HAP-1 (cell line): ENCODE results near the gene XIRP1.

Experiments
- DNase-seq, 2 experiments: peaks; one replicate each; pipeline ENCODE4 v3.0.0-alpha.2; 2016 to 2020; ENCODE audit warnings: low spot score in 2 of 2
- H3K27me3 ChIP-seq: fragments of 250-450 bp; sonication (Bioruptor Pico); 2 replicates; pipeline ENCODE4 v1.5.1; 2020; ENCODE audit warnings: low read depth, mild to moderate bottlenecking, moderate library complexity
- H3K36me3 ChIP-seq: fragments of 250-450 bp; sonication (Bioruptor Pico); replicated peaks from 2 replicates; pipeline ENCODE4 v1.5.1; 2020; ENCODE audit warnings: mild to moderate bottlenecking
- H3K4me1 ChIP-seq: fragments of 250-450 bp; sonication (Bioruptor Pico); 2 replicates; pipeline ENCODE4 v1.5.1; 2020; ENCODE audit warnings: mild to moderate bottlenecking
- H3K4me3 ChIP-seq: fragments of 250-450 bp; sonication (Bioruptor Pico); 2 replicates; pipeline ENCODE4 v1.5.1; 2020; ENCODE audit warnings: mild to moderate bottlenecking, moderate library complexity
- H3K9me3 ChIP-seq: fragments of 250-450 bp; sonication (Bioruptor Pico); 2 replicates; pipeline ENCODE4 v1.5.1; 2020; ENCODE audit warnings: mild to moderate bottlenecking, moderate library complexity
- in situ Hi-C: fragments of 300-500 bp; cut with MboI; formaldehyde crosslinking; loops from 3 replicates; pipeline ENCODE4 v1.14.3; 2020; ENCODE audit warnings: low sequenced_read_pairs, inconsistent platforms, mixed read lengths

Gene XIRP1

DNA sequence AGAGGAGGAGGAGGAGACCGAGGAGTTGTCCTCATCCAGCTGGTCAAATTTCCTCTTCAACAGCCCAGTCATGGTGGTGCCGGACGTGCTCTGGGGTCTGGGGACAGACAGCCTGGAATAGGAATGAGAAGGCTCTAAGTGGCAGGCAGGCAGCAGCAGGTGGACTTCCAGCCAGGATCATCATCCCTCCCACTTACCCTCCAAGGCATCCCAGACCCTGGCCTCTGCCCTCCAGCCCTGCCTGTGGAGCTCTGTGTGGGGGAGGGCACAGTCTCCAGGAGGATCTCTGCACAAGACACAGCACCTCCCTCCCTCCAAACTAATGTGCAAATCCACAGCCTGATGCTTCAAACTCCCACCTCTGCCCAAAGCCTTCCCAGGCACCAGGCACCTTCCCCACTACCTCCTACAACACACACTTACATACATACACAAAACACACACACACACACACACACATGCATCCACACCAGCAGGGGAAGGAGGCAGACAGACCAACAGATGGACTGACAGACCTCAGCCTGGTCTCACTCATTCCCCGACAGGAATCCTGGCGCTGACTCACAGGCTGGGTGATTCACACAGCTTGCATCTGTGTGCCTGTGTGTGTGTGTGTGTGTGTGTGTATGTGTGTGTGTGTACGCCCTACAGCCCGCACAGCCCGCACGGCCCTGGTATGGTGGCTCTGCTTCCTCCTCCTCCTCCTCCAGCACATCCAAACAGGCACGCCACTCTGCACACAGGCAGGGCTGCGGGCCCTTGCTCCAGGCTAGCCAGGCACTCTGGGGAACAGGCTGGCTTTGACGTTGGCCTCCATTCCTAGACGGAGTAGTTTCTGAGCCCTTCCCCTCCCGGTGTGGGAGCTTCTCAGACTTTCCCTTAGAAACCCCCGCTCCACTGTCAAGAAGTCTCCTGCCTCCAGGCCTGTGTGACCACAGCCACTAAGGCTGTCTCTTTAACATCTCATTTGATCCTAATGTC, 45.5 kb downstream of the XIRP1 start:
- peaks cover 16% of the 10 kb centered on the region for H3K4me1 ChIP-seq
- no peak overlapping the region for H3K4me3 ChIP-seq
- no peaks in the 10 kb centered on the region for H3K9me3 ChIP-seq
- DNase-seq = no peak
- in situ Hi-C loops = no loop called here
- peaks cover 15% of the 10 kb centered on the region for H3K36me3 ChIP-seq
- H3K27me3 ChIP-seq = no peaks in the 10 kb centered on the region

- in situ Hi-C loops = no loop called here
- Histone ChIP-seq H3K4me3 (no peak overlapping the region), H3K27me3 (no peaks in the 10 kb centered on the region), H3K36me3 (peaks cover 15% of the 10 kb centered on the region), H3K4me1 (peaks cover 8% of the 10 kb centered on the region), H3K9me3 (no peaks in the 10 kb centered on the region)
- no peak for DNase-seq
Measured at GRCh38 chr3:39146083-39146501, 46.3 kb downstream of the XIRP1 start.

- H3K4me1 ChIP-seq = no peaks in the 10 kb centered on the region; the same call in 1 of the 2 replicates
- in situ Hi-C loops = no loop called here
Measured at GRCh38 chr3:39144748-39145380, 47.5 kb downstream of the XIRP1 start.

GRCh38 chr3:39144095-39144747, 48.2 kb downstream of the XIRP1 start:
- DNase-seq = no peak
- in situ Hi-C loops = no loop called here
- Histone ChIP-seq H3K4me1 (no peaks in the 10 kb centered on the region; the same call in 1 of the 2 replicates), H3K27me3 (no peaks in the 10 kb centered on the region), H3K36me3 (peaks cover 15% of the 10 kb centered on the region), H3K4me3 (no peak overlapping the region), H3K9me3 (no peaks in the 10 kb centered on the region)

More at GRCh38 chr3:39144748-39145380, 47.5 kb downstream of the XIRP1 start:
- no peak for DNase-seq
- H3K4me3 ChIP-seq = no peak overlapping the region
- no peaks in the 10 kb centered on the region for H3K9me3 ChIP-seq
- peaks cover 15% of the 10 kb centered on the region for H3K36me3 ChIP-seq
- H3K27me3 ChIP-seq = no peaks in the 10 kb centered on the region

DNA sequence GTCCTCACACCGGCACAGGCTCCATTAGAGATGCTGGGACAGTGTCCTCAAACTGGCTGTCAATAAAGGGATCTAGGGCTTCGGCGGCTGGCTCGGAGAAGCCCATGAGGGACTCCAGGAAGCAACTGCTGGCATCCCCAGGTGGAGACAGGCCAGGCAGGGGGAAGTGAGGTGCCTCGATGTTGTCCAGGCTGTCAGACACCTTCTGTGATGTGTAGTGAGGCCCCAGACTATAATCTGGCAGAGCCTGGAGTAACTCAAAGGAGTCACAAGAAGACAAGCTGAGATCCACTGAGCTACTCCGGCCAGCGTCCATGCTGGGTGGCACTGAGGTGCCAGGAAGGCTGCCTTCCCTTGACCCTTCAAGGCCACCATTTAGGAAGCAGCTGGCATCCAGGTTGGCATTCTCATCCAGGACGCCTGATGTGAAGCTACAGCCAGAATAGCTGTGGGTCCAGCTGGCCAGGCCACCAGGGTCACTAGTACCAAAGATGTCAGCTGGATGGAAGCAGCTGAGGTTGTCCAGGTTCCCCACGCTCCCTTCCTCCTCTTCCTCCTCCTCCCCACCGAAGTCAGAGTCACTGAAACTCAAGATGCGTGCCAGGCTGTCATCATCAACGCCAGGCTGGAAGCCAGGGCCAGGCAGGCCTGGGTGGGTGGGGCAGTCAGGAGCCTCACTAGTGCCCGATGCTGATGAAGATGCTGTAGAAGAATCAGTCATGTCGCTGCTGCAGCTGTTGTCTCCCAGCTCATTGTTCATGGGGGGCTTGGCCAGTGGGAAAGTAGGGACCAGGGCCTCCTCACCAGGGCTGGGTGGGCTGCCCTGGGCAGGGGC, 49.1 kb downstream of the XIRP1 start:
- Histone ChIP-seq H3K36me3 (peaks cover 15% of the 10 kb centered on the region), H3K4me1 (no peaks in the 10 kb centered on the region; the same call in 1 of the 2 replicates), H3K4me3 (no peak overlapping the region), H3K9me3 (no peaks in the 10 kb centered on the region), H3K27me3 (no peaks in the 10 kb centered on the region)
- in situ Hi-C loops = no loop called here
- no peak for DNase-seq

DNA sequence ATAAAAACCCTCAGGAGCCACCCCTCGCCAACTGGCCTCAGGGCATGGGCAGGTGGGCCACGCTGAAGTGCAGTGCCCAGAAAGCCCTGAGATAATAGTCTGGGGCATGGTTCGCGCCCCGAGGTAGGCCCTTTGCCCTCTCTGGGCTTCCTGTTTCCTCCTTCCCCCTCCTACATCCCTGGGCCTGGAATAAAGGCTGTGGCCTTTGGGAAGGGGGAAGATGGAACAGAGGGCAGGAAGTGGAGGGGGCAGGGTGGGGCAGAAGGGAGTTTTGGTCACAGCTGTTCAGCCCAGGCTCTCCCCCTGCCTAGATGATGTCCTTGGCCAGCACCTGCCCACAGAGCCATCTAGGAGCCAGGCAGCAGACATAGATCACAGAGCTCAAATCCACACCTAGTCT, 50.3 kb downstream of the XIRP1 start:
- in situ Hi-C loops = no loop called here
- Histone ChIP-seq H3K4me1 (no peaks in the 10 kb centered on the region; the same call in 1 of the 2 replicates), H3K27me3 (no peaks in the 10 kb centered on the region), H3K9me3 (no peaks in the 10 kb centered on the region), H3K36me3 (peaks cover 15% of the 10 kb centered on the region), H3K4me3 (no peak overlapping the region)
- DNase-seq = no peak

DNA sequence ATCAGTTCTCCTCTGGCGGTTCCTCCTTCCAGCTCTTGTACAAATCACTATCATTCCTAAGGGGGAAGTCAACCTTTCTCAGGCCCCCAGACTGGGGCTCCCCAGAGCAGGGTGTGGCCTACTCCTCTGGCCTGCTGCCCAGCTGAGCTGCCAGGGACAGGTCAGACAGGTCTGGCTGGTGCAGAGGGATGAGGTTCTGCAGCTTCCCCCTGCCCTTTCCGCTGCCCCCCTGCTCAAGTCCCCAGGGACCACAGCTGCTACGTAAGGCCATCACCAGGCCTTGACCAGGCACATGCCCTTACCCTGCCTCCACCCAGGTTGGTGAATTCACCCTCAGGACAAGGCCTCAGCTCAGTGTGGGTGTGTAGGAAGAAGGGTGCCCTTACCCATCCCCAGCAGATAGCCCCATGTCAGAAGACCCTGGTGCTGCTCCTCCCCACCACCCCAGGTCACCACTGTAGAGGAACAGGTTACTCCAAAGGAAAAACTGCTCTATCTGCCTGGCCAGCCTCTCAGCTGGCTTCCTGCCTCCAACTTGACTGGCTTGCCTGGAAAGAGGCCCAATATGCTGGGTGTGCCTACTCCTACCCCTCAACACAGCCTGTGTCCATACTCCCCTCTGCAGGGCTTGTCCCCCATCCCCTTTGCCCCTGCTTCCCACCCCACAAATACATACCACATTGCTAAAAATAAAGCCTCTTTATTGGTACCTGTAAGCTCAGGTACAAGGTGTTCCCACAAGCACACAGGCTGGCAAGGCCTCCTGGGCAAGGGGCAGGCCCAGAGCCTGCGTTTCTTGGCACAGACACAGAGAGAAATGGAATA, 51.0 kb downstream of the XIRP1 start:
- in situ Hi-C loops = no loop called here
- Histone ChIP-seq H3K27me3 (no peaks in the 10 kb centered on the region), H3K4me3 (no peak overlapping the region), H3K9me3 (no peaks in the 10 kb centered on the region), H3K4me1 (no peaks in the 10 kb centered on the region), H3K36me3 (peaks cover 15% of the 10 kb centered on the region)
- no peak for DNase-seq

DNA sequence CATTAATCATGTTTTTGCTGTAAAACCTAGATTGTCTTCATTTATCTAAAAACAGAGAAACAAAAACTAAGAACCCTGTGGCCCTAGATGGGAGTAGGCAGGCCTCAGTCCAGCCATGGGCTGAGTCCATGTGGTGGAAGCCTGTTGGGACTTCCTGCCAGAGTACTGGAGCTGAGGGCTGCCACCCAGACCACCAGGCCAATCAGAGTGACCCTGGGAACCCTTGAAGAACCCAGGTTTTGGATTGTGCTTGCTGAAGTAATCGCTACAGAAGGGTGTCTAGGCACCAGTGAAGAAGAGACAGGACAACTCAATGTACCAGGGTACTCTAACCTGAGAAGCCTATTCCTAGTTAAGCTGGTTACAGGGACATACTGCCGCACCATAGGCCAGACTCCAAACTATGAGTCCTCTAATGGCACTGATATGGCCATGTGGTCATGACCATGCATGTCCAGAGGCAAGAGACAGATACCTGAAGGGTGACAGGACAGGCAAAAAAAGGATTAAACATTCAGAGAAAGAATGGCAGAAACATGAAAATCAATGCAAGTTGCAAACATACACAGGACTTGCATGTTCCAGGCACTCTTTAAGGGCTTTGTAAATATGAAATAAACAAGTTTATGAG, 51.9 kb downstream of the XIRP1 start:
- no peaks in the 10 kb centered on the region for H3K4me1 ChIP-seq
- in situ Hi-C loops = no loop called here
- peaks cover 9% of the 10 kb centered on the region for H3K36me3 ChIP-seq
- no peak for DNase-seq
- no peaks in the 10 kb centered on the region for H3K27me3 ChIP-seq
- H3K9me3 ChIP-seq = no peaks in the 10 kb centered on the region
- no peak overlapping the region for H3K4me3 ChIP-seq

DNA sequence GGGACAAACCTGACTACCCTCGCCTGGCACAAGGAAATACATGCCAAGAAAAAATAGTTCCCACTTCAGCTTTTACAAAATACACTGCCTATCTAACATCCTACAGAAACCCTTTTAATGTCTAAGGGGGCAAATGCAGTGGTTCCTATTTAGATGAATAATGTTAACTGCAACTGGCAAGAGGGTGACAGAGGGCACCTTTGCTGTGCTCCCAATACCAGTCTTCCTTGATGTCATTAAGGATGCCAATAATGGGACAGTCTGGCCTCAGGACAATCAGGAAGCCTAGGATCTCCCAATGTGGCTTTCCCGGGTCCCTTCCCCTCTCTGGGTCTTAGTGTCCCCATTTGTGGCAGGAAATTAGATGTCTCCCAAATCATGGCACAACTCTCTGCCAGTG, 53.0 kb downstream of the XIRP1 start:
- DNase-seq = no peak
- Histone ChIP-seq H3K27me3 (no peaks in the 10 kb centered on the region), H3K9me3 (no peaks in the 10 kb centered on the region), H3K4me3 (no peak overlapping the region), H3K36me3 (peaks cover 8% of the 10 kb centered on the region), H3K4me1 (no peaks in the 10 kb centered on the region)
- in situ Hi-C loops = no loop called here

GRCh38 chr3:39138804-39139415, 53.5 kb downstream of the XIRP1 start:
- no peak for DNase-seq
- Histone ChIP-seq H3K4me3 (no peak overlapping the region), H3K9me3 (no peaks in the 10 kb centered on the region), H3K36me3 (peaks cover 8% of the 10 kb centered on the region), H3K4me1 (no peaks in the 10 kb centered on the region), H3K27me3 (no peaks in the 10 kb centered on the region)
- in situ Hi-C loops = no loop called here

GRCh38 chr3:39137991-39138803, 54.2 kb downstream of the XIRP1 start:
- Histone ChIP-seq H3K36me3 (peaks cover 5% of the 10 kb centered on the region), H3K27me3 (no peaks in the 10 kb centered on the region), H3K4me3 (no peak overlapping the region), H3K9me3 (no peaks in the 10 kb centered on the region), H3K4me1 (no peaks in the 10 kb centered on the region)
- in situ Hi-C loops = no loop called here
- no peak for DNase-seq
